Hepatic stellate cell (primary cell): Measurements from ENCODE around the gene PRIM1.
"Not testable (repeated sequence)": the region's sequence is repeated elsewhere in the genome, so short reads cannot be mapped to it uniquely, and the experiment has no call there.

Experiments
- DNase-seq: peaks from one replicate; pipeline ENCODE4 v3.0.0; 2011; ENCODE audit warnings: low spot score

The PRIM1 gene

DNA sequence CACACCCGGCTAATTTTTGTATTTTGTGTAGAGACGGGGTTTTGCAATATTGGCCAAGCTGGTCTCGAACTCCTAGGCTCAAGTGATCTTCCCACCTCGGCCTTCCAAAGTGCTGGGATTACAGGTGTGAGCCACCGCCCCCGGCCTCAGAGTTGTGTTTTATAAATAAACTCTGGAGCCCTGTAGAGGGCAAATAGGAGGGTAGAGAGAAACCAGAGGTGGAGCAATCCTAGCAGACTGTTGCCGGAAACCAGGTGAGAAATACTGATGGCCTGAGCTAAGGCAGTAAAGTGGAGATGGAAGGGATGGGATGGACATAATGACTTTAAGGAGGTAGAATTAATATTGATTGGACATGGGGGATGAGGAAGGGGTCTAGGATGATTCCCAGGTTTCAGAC lies 8.3 kb upstream of the PRIM1 start:
- DNase-seq, result no peak

DNA sequence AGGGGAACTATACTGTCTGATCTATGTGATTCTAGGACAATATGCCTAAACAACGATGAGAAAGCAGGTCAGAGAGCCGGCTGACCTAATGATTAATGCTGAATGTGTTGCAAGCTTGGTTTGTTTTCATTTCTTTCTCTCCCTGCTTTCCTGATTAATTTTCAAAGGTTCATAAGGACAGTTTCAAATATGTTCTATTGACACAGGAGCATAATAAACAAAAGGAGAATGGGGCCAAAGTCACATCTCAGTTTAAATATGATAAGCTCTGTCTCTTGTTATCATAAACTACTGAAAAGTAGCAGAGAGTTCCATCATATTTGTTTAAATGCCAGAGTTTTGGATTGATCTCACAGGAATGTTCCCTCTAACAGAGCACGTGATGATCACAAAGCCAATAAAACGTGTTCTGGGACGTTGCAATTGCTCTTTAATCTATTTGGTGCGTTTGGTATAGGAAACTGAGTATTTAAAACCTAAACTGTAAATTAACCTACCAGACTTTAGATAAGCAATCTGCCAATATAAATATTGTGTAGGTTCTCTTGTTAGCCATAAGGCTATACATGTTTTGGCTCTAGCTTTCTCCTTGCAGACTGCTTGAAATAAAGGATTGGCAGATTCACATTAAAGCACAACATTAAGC lies 7.3 kb upstream of the PRIM1 start:
- DNase-seq, result no peak

DNA sequence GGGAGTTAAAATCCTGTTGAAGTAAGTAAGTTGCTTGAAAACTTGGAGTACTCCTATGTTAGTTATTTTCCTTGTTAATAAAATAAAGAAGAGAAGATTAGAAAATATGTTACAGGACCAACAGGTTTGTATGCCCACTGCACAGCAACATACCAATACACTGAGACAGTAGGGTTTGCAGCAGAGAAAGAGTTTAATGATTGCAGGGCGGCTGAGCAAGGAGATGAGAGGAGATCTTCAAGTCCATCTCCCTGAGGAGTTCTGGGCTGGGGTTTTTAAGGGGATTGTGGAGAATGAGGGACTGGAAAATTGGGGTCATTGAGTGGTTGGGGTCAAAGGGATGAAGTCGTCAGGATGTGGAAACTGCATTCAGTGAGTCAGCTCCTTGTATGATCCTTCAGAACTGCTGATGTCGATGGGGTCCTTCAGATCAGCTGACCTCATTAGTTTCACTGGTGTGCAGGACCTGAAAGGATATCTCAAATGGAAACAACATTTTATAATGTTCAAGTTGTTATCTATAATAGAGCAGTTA lies 6.7 kb upstream of the PRIM1 start:
- no peak for DNase-seq

GRCh38 chr12:56757971-56758370 lies 5.8 kb upstream of the PRIM1 start:
- DNase-seq, result not testable (repeated sequence)

DNA sequence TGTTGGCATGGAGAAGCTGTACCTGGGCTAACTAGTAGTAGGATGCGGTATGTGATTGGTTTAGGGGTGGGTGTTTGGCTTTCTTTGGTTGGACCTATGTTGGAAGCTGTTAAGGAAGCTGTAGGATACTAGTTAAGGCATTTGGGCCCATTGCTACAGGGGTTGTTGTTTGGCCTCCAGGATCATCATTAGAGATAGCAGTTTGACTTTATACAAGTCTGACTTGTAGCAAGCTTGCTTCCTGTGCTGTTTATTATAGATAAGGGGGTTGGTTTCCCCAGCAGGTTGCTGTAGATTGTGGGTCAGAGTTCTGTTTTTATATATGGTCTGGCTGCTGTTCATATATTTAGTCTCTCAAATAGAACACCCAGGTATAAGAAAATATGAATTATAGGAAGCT lies 1.4 kb upstream of the PRIM1 start:
- no peak for DNase-seq

GRCh38 chr12:56750596-56750995 lies 1.5 kb downstream of the PRIM1 start:
- DNase-seq, result not testable (repeated sequence)

DNA sequence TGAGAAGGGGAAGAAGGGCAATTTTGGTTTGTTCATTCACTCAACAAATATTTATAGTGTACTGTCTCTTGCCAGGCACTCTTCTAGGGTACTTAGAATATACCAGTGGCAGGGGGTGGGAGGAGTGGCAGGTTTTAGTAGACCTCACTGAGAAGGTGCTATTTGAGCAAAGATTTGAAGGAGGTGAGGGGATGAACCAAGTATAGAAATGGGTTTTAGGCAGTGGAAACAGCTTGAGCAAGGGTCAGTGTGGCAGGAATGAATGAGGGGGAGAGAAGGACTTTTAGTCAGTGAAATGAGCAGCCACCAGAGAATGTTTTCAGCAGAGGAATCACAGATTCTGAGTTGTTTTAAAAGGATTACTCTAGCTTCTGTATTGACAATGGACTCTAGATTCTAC lies 2.3 kb downstream of the PRIM1 start:
- DNase-seq, result no peak

- no peak for DNase-seq
Observed at GRCh38 chr12:56749359-56749758, 2.8 kb downstream of the PRIM1 start.

DNA sequence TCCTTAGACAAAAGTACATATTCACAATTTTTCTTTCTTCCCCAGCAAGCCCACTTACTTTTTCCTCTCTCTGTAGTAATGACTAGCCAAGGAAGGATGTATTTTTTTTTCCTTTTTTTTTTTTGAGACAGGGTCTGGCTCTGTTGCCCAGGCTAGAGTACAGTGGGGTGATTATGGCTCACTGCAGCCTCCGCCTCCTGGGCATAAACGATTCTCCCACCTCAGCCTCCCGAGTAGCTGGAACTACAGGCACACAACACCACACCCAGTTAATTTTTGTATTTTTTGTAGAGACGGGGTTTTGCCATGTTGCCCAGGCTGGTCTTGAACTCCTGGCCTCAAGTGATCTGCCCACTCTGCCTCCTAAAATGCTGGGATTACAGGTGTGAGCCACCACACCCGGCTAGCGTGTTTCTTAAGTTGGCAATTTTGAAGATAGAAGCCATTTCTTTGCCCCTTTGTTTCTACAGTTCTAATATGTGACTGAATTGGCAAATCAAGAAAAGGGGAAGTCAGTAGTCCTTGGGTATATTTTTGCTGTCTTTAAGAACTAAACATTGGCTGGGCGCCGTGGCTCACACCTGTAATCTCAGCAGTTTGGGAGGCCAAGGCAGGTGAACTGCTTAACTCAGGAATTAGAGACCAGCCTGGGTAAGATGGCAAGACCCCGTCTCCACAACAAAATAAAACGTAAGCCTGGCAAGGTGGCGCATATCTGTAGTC lies 23.8 kb downstream of the PRIM1 start:
- DNase-seq, result no peak

GRCh38 chr12:56726196-56726675 lies 25.9 kb downstream of the PRIM1 start:
- DNase-seq, result not testable (repeated sequence)

DNA sequence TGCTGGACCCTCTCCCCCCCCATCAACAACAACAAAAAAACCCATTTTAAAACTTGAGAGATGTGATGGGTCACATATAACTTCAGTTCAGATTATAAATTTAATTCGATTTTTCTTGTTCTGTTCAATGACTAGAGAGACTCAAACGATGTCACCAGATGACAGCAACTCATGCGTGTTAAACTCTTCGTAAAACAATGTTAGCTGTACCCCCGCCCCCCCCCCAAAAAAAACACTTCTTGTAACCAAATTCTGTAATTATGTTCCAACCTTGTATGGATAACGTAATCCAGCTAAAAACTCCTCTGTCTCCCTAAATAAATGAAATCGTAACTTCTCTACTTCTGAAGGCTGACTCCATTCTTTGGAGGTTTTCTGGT lies 26.4 kb downstream of the PRIM1 start:
- no peak for DNase-seq

DNA sequence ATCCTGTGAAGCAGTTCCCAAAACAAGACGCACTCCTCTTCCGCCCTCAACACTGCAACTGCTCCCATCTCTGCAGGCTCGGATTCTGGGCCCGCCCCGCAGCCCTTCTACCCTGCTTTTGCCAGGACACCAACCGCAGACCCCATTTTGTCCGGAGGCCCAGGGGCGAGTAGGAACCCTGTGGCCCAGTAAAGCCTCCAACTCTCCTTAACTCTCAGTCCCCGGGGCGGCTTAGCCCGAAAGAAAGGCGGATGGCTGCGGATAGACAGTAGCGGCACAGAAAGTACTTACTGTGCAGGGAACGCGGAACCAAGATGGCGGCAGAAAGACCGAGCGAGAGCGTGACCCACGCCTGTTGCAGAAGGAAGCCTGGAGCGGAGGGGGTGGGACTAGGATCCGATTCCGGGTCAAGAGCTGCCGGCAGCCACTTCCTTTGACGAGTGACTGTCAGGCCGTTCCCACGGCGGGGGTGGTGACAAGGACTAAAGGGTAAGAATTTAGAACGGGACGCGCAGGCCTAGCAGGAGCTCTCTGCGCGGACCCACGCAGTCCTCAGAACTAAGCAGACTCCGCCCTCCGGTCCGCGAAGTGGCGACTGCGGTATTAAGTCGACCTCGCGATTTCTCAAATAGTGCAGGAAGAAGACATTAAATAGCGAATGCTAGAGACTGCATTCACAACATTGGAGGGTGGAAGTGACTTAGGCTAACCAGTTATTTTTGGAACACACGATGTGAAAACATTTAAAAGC lies 27.0 kb downstream of the PRIM1 start, which contains the start of gene NACA:
NACA (minus strand) TSS at position 328 of the 751 bp plus-strand sequence. CDS start 778 bp downstream, outside the sequence.
- DNase-seq, result peak; percentile 98

GRCh38 chr12:56724701-56724971 lies 27.5 kb downstream of the PRIM1 start:
- no peak for DNase-seq

DNA sequence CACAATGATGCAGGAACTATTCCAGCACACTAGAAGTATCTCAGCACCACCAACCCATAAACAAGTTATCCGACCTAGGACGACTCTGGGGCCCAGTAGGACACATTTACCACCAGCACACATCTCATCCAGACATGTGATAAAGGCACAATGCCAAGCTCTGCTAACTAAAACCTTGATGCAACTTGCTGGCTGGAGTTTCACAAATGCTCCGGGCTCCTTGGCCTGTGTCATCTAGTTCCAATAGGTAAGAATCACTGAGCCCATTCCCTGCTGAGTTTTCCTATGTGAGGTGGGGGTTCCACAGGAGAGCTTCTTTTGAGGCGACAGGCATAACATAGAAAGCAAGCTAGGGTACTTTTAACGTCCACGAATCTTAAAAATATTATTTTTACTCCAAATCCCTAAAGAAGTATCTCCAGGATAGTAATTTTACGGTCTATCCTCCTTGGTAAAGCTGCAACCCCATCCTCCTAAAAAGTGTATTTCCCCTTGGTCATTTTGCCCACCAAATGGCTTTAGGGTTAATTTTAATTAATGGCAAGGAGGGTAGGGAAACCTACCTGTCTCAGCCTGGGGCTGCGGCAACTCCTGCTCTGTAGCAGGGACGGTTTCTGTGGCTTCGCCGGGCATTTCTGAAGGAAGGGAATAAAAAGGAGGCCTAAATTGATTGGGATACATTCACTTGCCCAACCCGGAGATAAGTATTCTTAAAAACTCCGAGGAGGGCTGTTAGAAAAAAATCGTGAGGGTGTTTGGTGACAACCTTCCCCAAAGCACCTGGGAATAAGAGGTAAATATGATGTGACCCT lies 28.0 kb downstream of the PRIM1 start:
- DNase-seq, result peak; percentile 60

- no peak for DNase-seq
Observed at GRCh38 chr12:56723352-56723751, 28.8 kb downstream of the PRIM1 start.

DNA sequence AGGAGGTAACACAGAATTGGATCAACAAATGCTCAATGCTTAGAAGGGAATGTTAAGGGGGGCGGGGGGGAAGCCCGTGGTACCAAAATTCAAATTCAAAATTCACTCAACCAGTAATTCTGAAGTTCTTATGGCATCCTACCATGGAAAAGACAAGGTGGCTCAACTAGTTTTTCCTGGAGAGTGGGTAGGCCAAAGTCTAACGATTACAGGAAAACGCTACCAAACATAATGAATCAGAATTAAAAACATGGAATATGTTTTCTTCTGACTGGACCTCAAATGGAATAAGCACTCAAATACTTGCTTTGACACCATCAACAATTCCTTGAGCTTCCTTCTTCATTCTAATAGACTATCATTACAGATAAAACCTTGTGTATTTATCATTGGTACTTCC lies 29.3 kb downstream of the PRIM1 start:
- no peak for DNase-seq

DNA sequence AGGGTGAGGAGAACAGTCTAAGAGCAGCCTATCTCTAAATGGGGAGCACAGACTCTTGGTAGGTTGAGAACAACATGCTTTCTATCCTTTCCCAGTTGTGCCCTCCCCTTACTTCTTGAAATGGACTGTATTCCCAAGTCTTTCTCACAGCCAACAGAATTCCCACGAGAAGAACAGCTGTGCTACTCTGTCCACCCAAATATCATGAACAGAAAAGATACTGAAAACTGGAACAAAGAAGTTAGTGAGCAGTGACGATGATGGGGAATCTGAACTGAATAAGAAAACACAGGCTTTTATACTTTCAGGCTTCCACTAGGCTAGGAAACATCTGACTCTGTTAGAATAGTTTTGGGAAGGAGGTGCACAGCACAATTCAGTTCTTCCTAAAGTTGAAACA lies 30.4 kb downstream of the PRIM1 start:
- no peak for DNase-seq

DNA sequence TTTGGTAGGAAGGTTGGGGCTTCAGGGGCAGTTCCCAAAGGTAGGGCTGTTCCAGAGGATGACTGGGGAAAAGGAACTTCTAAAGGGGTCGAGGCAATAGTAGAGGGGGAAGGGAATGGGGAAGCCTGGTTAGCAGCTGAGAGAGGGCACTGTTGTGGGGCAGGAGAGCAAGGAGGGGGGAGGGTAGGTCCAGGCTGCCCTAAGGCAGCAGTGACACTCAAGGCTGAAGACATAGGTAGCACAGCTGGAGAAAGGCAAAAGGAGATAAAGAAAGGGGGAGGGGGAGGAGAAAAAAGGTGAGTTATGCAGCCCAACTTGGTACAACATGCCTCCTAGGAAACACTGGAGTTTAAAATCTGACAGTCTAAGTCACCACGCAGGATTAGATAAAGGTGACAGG lies 30.9 kb downstream of the PRIM1 start:
- DNase-seq, result no peak

DNA sequence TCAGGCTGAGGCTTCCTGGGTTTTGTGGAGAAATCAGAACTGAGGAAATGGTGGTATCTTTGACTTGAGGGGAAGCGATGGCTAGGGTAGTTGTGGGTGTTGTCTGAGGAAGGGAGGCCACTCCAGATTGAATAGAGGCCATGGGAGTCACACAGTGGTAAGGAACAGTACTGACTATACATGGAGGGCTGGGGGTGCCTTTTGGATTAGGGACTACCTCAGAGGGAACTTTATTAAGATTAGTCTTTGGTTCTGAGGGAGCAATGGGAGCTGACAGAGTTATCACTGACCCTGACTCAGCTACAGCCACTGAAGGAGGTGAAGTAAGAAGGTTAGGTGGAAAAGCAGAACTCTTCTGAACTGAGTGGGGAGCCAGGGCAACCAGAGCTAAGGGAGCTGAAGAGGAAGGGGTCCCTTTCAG lies 31.4 kb downstream of the PRIM1 start:
- DNase-seq, result no peak

- no peak for DNase-seq
Observed at GRCh38 chr12:56719056-56719455, 33.1 kb downstream of the PRIM1 start.

DNA sequence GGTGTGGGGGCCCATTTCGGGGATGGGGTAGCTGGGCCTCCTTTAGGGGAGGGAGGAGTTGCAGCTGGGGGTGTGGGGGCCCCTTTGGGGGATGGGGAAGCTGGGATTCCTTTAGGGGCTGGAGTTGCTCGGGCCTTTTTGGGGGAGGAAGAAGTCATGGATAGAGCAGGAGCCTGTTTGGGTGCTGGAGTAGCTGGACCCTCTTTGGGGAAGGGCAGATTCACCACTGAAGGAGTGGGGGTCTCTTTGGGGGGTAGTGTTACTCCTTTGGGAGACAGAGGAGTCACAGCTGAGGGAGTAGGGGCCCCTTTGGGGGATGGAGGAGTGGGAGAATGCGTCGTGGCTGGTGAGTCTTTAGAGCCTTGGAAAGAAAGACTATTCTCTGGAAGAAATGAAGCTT lies 33.5 kb downstream of the PRIM1 start:
- DNase-seq, result no peak

DNA sequence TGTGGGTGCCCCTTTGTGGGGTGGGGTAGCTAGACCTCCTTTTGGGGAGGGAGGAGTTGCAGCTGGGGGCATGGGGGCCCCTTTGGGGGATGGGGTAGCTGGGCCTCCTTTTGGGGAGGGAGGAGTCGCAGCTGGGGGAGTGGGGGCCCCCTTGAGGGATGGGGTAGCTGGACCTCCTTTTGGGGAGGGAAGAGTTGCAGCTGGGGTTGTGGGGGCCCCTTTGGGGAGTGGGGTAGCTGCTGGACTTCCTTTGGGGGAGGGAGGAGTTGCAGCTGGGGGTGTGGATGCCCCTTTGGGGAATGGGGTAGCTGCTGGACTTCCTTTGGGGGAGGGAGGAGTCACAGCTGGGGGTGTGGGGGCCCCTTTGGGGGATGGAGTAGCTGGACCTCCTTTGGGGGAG lies 34.0 kb downstream of the PRIM1 start:
- no peak for DNase-seq
